ENCODE measurements around the gene PRIM1. TPM values are rescaled to one million over a fixed set of nuclear protein-coding genes. Genes with fewer than 3 reads are reported as not detected.
"Not testable (repeated sequence)": the region's sequence is repeated elsewhere in the genome, so short reads cannot be mapped to it uniquely, and the experiment has no call there.

PRIM1 gene
- total RNA-seq, 1 donor from 2014 or later: 8.9 TPM

- DNase-seq (ENCODE audit: low read depth in 2 of 2): no peak
Observed at GRCh38 chr12:56761812-56762211, 9.7 kb upstream of the PRIM1 start.

GRCh38 chr12:56760460-56760859 is 8.3 kb upstream of the PRIM1 start:
- DNase-seq (ENCODE audit: low read depth in 2 of 2): no peak

- no peak for DNase-seq (ENCODE audit: low read depth in 2 of 2)
Observed at GRCh38 chr12:56759263-56759908, 7.3 kb upstream of the PRIM1 start.

- no peak for DNase-seq (ENCODE audit: low read depth in 2 of 2)
Observed at GRCh38 chr12:56758728-56759262, 6.7 kb upstream of the PRIM1 start.

GRCh38 chr12:56757971-56758370 is 5.8 kb upstream of the PRIM1 start:
- DNase-seq (ENCODE audit: low read depth in 2 of 2): not testable (repeated sequence)

- no peak for DNase-seq (ENCODE audit: low read depth in 2 of 2)
Observed at GRCh38 chr12:56753566-56753965, 1.4 kb upstream of the PRIM1 start.

GRCh38 chr12:56750596-56750995 is 1.5 kb downstream of the PRIM1 start:
- not testable (repeated sequence) for DNase-seq (ENCODE audit: low read depth in 2 of 2)

GRCh38 chr12:56749853-56750252 is 2.3 kb downstream of the PRIM1 start:
- DNase-seq (ENCODE audit: low read depth in 2 of 2): no peak

GRCh38 chr12:56749359-56749758 is 2.8 kb downstream of the PRIM1 start:
- DNase-seq (ENCODE audit: low read depth in 2 of 2): no peak

GRCh38 chr12:56728139-56728861 is 23.8 kb downstream of the PRIM1 start:
- no peak for DNase-seq (ENCODE audit: low read depth in 2 of 2)

- not testable (repeated sequence) for DNase-seq (ENCODE audit: low read depth in 2 of 2)
Observed at GRCh38 chr12:56726196-56726675, 25.9 kb downstream of the PRIM1 start.

GRCh38 chr12:56725723-56726102 is 26.4 kb downstream of the PRIM1 start:
- DNase-seq (ENCODE audit: low read depth in 2 of 2): peak in 1 of 2 donors; percentile 9

- DNase-seq (ENCODE audit: low read depth in 2 of 2): peak; percentile 95 to 99
Observed at GRCh38 chr12:56724972-56725722, 27.0 kb downstream of the PRIM1 start, which contains the start of gene NACA. NACA (minus strand) TSS chr12:56725299; CDS start chr12:56724521, 778 bp downstream.

- DNase-seq (ENCODE audit: low read depth in 2 of 2): no peak
Observed at GRCh38 chr12:56724701-56724971, 27.5 kb downstream of the PRIM1 start.

- peak; percentile 37 to 70 for DNase-seq (ENCODE audit: low read depth in 2 of 2)
Observed at GRCh38 chr12:56723889-56724700, 28.0 kb downstream of the PRIM1 start.

GRCh38 chr12:56723352-56723751 is 28.8 kb downstream of the PRIM1 start:
- no peak for DNase-seq (ENCODE audit: low read depth in 2 of 2)

- no peak for DNase-seq (ENCODE audit: low read depth in 2 of 2)
Observed at GRCh38 chr12:56722832-56723231, 29.3 kb downstream of the PRIM1 start.

- DNase-seq (ENCODE audit: low read depth in 2 of 2): no peak
Observed at GRCh38 chr12:56721721-56722120, 30.4 kb downstream of the PRIM1 start.

- DNase-seq (ENCODE audit: low read depth in 2 of 2): no peak
Observed at GRCh38 chr12:56721216-56721615, 30.9 kb downstream of the PRIM1 start.

- no peak for DNase-seq (ENCODE audit: low read depth in 2 of 2)
Observed at GRCh38 chr12:56720731-56721151, 31.4 kb downstream of the PRIM1 start.

GRCh38 chr12:56719056-56719455 is 33.1 kb downstream of the PRIM1 start:
- no peak for DNase-seq (ENCODE audit: low read depth in 2 of 2)

Data from dermis microvascular lymphatic vessel endothelial cell (primary cell).